H1 (cell line): ENCODE data around the gene MSANTD2. TPM values are rescaled to one million over a fixed set of nuclear protein-coding genes. Genes with fewer than 3 reads are reported as not detected.

Source experiments
- CTCF ChIA-PET: fragments of 300-600 bp; sonication (Branson Sonifier 250); formaldehyde crosslinking; loops from one replicate; lab custom pipeline; 2021; ENCODE audit not compliant: partially characterized antibody; lab: Charles Lee
- POLR2A ChIA-PET: fragments of 300-600 bp; sonication (Branson Sonifier 250); formaldehyde crosslinking; loops from one replicate; lab custom pipeline; 2021; ENCODE audit warnings: inconsistent platforms; ENCODE audit not compliant: partially characterized antibody; lab: Charles Lee
- DNase-seq, 2 experiments: peaks; one replicate each; pipeline versions ENCODE4 v3.0.0 to v3.0.0-alpha.2; 2010 to 2022; ENCODE audit warnings: low spot score in 2 of 2, low read depth in 1 of 2, mixed read lengths in 1 of 2
- FAIRE-seq: peaks from 2 replicates; lab custom pipeline; 2011; peaks lifted over from hg19 to GRCh38; lab: Jason Lieb, UNC
- H2AFZ ChIP-seq: 2 replicates; pipeline ENCODE4 v1.8.1; 2012; ENCODE audit warnings: low read length, inconsistent platforms
- H2AK5ac ChIP-seq: 2 replicates; pipeline ENCODE4 v1.6.1; 2013; ENCODE audit warnings: low read depth, low read length
- H2BK120ac ChIP-seq: replicated peaks from 2 replicates; pipeline ENCODE3; 2013; ENCODE audit warnings: low read depth, low read length, inconsistent platforms
- H2BK12ac ChIP-seq: 2 replicates; pipeline ENCODE4 v1.6.1; 2013; ENCODE audit warnings: low read depth, low read length
- H2BK15ac ChIP-seq: 2 replicates; pipeline ENCODE4 v1.6.1; 2013; ENCODE audit warnings: low read length
- H2BK20ac ChIP-seq: 2 replicates; pipeline ENCODE4 v1.6.1; 2013; ENCODE audit warnings: low read length
- H2BK5ac ChIP-seq: 2 replicates; pipeline ENCODE4 v1.6.1; 2013; ENCODE audit warnings: low read depth, low read length
- H3K14ac ChIP-seq: 2 replicates; pipeline ENCODE4 v1.6.1; 2013; ENCODE audit warnings: inconsistent platforms; ENCODE audit not compliant: insufficient read length
- H3K18ac ChIP-seq: 2 replicates; pipeline ENCODE4 v1.6.1; 2013; ENCODE audit warnings: low read length; ENCODE audit errors: extremely low read depth
- H3K23ac ChIP-seq: 2 replicates; pipeline ENCODE4 v1.6.1; 2013; ENCODE audit warnings: inconsistent platforms; ENCODE audit not compliant: insufficient read length
- H3K23me2 ChIP-seq: 2 replicates; pipeline ENCODE4 v1.6.1; 2013; ENCODE audit warnings: low read depth, low read length
- H3K27ac ChIP-seq: 2 replicates; pipeline ENCODE4 v1.6.1; 2011; ENCODE audit warnings: low read depth, low read length, inconsistent platforms
- H3K27me3 ChIP-seq, 4 experiments: replicated peaks in 1 of 4; 1 replicate in 1 of 4; 2 replicates in 3 of 4; pipeline versions ENCODE4 v1.6.1 to v1.8.1; 2011 to 2013; ENCODE audit warnings: low read length in 3 of 4, mild to moderate bottlenecking in 3 of 4, inconsistent platforms in 2 of 4, mixed read lengths in 2 of 4, moderate library complexity in 1 of 4; ENCODE audit not compliant: control insufficient read depth in 3 of 4, insufficient read depth in 3 of 4; ENCODE audit errors: extremely low read depth in 1 of 4
- H3K36me3 ChIP-seq, 4 experiments: 2 replicates each; pipeline versions ENCODE4 v1.6.1 to v1.8.1; 2011 to 2013; ENCODE audit warnings: mild to moderate bottlenecking in 4 of 4, low read length in 3 of 4, moderate library complexity in 2 of 4, control low read depth in 1 of 4, inconsistent platforms in 1 of 4; ENCODE audit not compliant: insufficient read depth in 4 of 4, control insufficient read depth in 2 of 4
- H3K4ac ChIP-seq: replicated peaks from 2 replicates; pipeline ENCODE3; 2013; ENCODE audit warnings: low read length, low read depth, mixed read lengths, inconsistent platforms; ENCODE audit not compliant: insufficient read length
- H3K4me1 ChIP-seq, 4 experiments: replicated peaks in 1 of 4; 1 replicate in 1 of 4; 2 replicates in 3 of 4; pipeline versions ENCODE4 v1.6.1 to v1.8.1; 2011 to 2013; ENCODE audit warnings: low read length in 3 of 4, inconsistent platforms in 2 of 4, mixed read lengths in 1 of 4; ENCODE audit not compliant: insufficient read depth in 4 of 4, control insufficient read depth in 3 of 4
- H3K4me2 ChIP-seq, 2 experiments: 2 replicates each; pipeline versions ENCODE4 v1.6.1 to v1.8.1; 2011 to 2013; ENCODE audit warnings: low read depth in 2 of 2, low read length in 2 of 2, control low read depth in 1 of 2, inconsistent platforms in 1 of 2, mild to moderate bottlenecking in 1 of 2; ENCODE audit not compliant: insufficient read depth in 1 of 2
- H3K4me3 ChIP-seq, 4 experiments: fragments of 200-600, 300-600 bp in 1 of 4; sonication (generic), shearing (Covaris generic), sonication (Bioruptor Twin) in 1 of 4; 2 replicates each; pipeline versions ENCODE4 v1.5.1 to v1.8.1; 2011 to 2016; ENCODE audit warnings: low read length in 4 of 4, low read depth in 3 of 4, control low read depth in 2 of 4, inconsistent platforms in 2 of 4, mild to moderate bottlenecking in 2 of 4, mixed read lengths in 1 of 4, moderate library complexity in 1 of 4; ENCODE audit not compliant: insufficient read depth in 2 of 4; ENCODE audit errors: extremely low read depth in 1 of 4
- H3K56ac ChIP-seq: replicated peaks from 2 replicates; pipeline ENCODE3; 2013; ENCODE audit warnings: low read depth, mild to moderate bottlenecking, mixed read lengths, low read length, inconsistent platforms; ENCODE audit not compliant: insufficient read length
- H3K79me1 ChIP-seq: 2 replicates; pipeline ENCODE4 v1.6.1; 2013; ENCODE audit warnings: low read depth, low read length, control low read depth
- H3K79me2 ChIP-seq, 2 experiments: 2 replicates each; pipeline versions ENCODE4 v1.6.1 to v1.8.1; 2012 to 2013; ENCODE audit warnings: low read length in 2 of 2, mild to moderate bottlenecking in 2 of 2, inconsistent platforms in 1 of 2; ENCODE audit not compliant: insufficient read depth in 2 of 2, control insufficient read depth in 1 of 2
- H3K9ac ChIP-seq, 4 experiments: replicated peaks in 1 of 4; 1 replicate in 1 of 4; 2 replicates in 3 of 4; pipeline versions ENCODE4 v1.6.1 to v1.8.1; 2011 to 2013; ENCODE audit warnings: low read depth in 3 of 4, low read length in 3 of 4, control low read depth in 2 of 4, mild to moderate bottlenecking in 2 of 4, moderate library complexity in 2 of 4, inconsistent platforms in 1 of 4; ENCODE audit errors: extremely low read depth in 1 of 4
- H3K9me3 ChIP-seq, 2 experiments: 2 replicates each; pipeline versions ENCODE4 v1.6.1 to v1.8.1; 2012 to 2013; ENCODE audit warnings: mild to moderate bottlenecking in 2 of 2, moderate library complexity in 2 of 2, control low read depth in 1 of 2, inconsistent platforms in 1 of 2, low read depth in 1 of 2, low read length in 1 of 2, mixed read lengths in 1 of 2; ENCODE audit not compliant: insufficient read depth in 2 of 2
- H4K20me1 ChIP-seq, 2 experiments: replicated peaks in 1 of 2; 2 replicates each; pipeline versions ENCODE3 to v1.8.1; 2011 to 2013; ENCODE audit warnings: inconsistent platforms in 2 of 2, low read length in 2 of 2, mild to moderate bottlenecking in 1 of 2; ENCODE audit not compliant: insufficient read depth in 2 of 2, control insufficient read depth in 1 of 2
- H4K5ac ChIP-seq: 2 replicates; pipeline ENCODE4 v1.6.1; 2013; ENCODE audit warnings: low read length, low read depth, mixed read lengths, inconsistent platforms; ENCODE audit not compliant: insufficient read length
- H4K8ac ChIP-seq: 2 replicates; pipeline ENCODE4 v1.8.0; 2013; ENCODE audit warnings: mild to moderate bottlenecking, moderate library complexity, low read length, inconsistent platforms; ENCODE audit not compliant: insufficient read depth; ENCODE audit errors: extremely low read depth
- H4K91ac ChIP-seq: replicated peaks from 2 replicates; pipeline ENCODE3; 2013; ENCODE audit warnings: low read length, mixed read lengths, inconsistent platforms; ENCODE audit not compliant: insufficient read length
- GTF2F1 ChIP-seq: IDR thresholded peaks from 2 replicates; pipeline ENCODE4 v1.6.1; 2012; ENCODE audit warnings: low read depth, low read length, improper control_type of control experiment, borderline replicate concordance
- WGBS, 2 experiments: shearing (Covaris generic) in 1 of 2; methylation state at CpG; one replicate each; pipeline versions ENCODE4 v1.1.6 to v1.1.7; 2013 to 2015; ENCODE audit warnings: low lambda C conversion rate in 2 of 2, mixed read lengths in 2 of 2, inconsistent platforms in 1 of 2, low coverage in 1 of 2, missing lambda C conversion rate in 1 of 2; ENCODE audit not compliant: insufficient replicate concordance in 2 of 2, insufficient coverage in 1 of 2, insufficient read length in 1 of 2; ENCODE audit errors: extremely low coverage in 1 of 2, missing lambda C conversion rate in 1 of 2; 5-methylcytosine and 5-hydroxymethylcytosine counted together
- polyA plus RNA-seq, 7 experiments: library from polyadenylated mRNA; depleted of rRNA in 3 of 7; stranded (reverse) in 5 of 7; unstranded in 2 of 7; fragments of >200 nt in 5 of 7; fragments of 200-250 nt in 2 of 7; gene quantifications; 1 replicate in 5 of 7; 2 replicates in 1 of 7; 4 replicates in 1 of 7; pipeline versions ENCODE4 v1.2.1 to v1.2.3, GENCODE V29; 2011 to 2013; ENCODE audit warnings: missing spikeins in 2 of 7, mixed read lengths in 2 of 7
- total RNA-seq: library from RNA; stranded (reverse); fragmentation: NEBNext Ultra II Directional; extraction: Animal tissue kit (Norgen Biotek cat#: 25700); gene quantifications from 2 replicates; pipeline ENCODE4 v1.2.1, GENCODE V29; 2021

The MSANTD2 gene
- total and polyA plus RNA-seq, 2 of the 8 experiments (the other 6 are each of a cell fraction or from before 2014, with no cell fraction given) = 8.2 to 15.9 TPM

DNA sequence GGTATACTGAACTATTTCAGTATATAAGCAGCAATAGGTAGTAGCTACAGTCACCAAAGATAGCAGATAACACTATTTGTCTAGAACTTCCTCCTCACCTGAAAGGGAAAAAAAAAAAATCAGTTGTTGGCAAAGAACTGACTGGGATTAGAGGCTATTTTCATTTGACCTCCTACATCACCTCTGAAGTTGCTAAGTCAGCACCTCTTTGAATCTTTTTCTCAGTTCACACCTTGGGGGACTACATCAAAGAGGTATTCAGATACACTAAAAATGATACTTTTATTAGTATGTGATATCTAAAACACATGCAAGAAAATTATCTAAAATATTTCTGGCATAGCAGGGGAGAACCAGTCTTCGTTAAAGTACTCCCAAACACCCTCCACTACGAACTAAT lies 16.2 kb downstream of the MSANTD2 start:
- Histone ChIP-seq H2BK120ac (no peak overlapping the region), H4K91ac (no peak overlapping the region), H2BK20ac (no peak overlapping the region), H2AK5ac (no peak overlapping the region), H2BK15ac (no peak overlapping the region), H3K79me2 (peaks cover 3 to 54% of the 10 kb centered on the region in 2 experiments; a peak in 3 of 4 replicates), H3K4me2 (no peak overlapping the region), H3K36me3 (no peaks in the 10 kb centered on the region), H4K20me1 (peaks cover 4 to 5% of the 10 kb centered on the region in 2 experiments), H3K4me3 (no peak overlapping the region), H2AFZ (no peak overlapping the region), H3K18ac (no peak overlapping the region), H4K8ac (no peak overlapping the region), H3K9me3 (no peaks in the 10 kb centered on the region), H3K27ac (no peak overlapping the region), H3K23ac (no peak overlapping the region), H3K79me1 (peaks cover 4% of the 10 kb centered on the region; the same call in 1 of the 2 replicates), H2BK12ac (no peak overlapping the region), H3K4me1 (no peaks in the 10 kb centered on the region), H2BK5ac (no peak overlapping the region), H3K56ac (no peak overlapping the region), H3K27me3 (no peaks in the 10 kb centered on the region), H3K14ac (no peak overlapping the region), H3K9ac (no peak overlapping the region), H3K23me2 (no peaks in the 10 kb centered on the region), H3K4ac (no peak overlapping the region), H4K5ac (no peak overlapping the region)
- DNase-seq (no peak), FAIRE-seq (no peak)
- WGBS, 2 experiments = 100% methylated on average over 2 of the region's 2 CpGs; no CpG with 5 or more reads in 1 of the 2 experiments
- ChIA-PET CTCF (interaction anchor here (1.0 to 4.9 kb wide), 4 partner anchors 10 to 82 kb away, joined by 5 to 28 read pairs (median 6); no protein-coding TSS in a partner anchor), POLR2A (interaction anchor here (0.6 to 3.7 kb wide), 7 partner anchors 9 to 21 kb away, joined by 3 to 13 read pairs (median 4); partner anchors contain the start of gene MSANTD2)
- no peak for TF ChIP-seq GTF2F1
